HepG2 (cell line): Measurements from ENCODE around the gene MISP3. TPM values are rescaled to one million over a fixed set of nuclear protein-coding genes. Genes with fewer than 3 reads are reported as not detected.

Source experiments
- ATAC-seq: fragments of 200-7000 bp; cut with Tn5 transposase; 3 replicates; pipeline ENCODE4 v1.9.1; 2020; ENCODE audit warnings: mild to moderate bottlenecking, moderate library complexity
- BruUV-seq: library from RNA; stranded (reverse); fragments of 400-500 nt; replicated peaks from 2 replicates; lab custom pipeline; 2021; lab: Mats Ljungman, UMichigan
- CTCF ChIA-PET: fragments of 300-600 bp; formaldehyde crosslinking; extraction: SDS; loops from one replicate; lab custom pipeline; 2021; ENCODE audit warnings: low total read pairs, inconsistent platforms, low intra/inter-chr PET ratio; lab: Yijun Ruan, JAX
- POLR2A ChIA-PET: fragments of 350-600 bp; sonication (Branson Sonifier 250); formaldehyde crosslinking; loops from one replicate; lab custom pipeline; 2020; ENCODE audit warnings: antibody characterized with exemption, inconsistent platforms; lab: Yijun Ruan, JAX
- DNase-seq: peaks from one replicate; pipeline ENCODE4 v3.0.0-alpha.2; 2015; ENCODE audit warnings: low spot score
- FAIRE-seq: peaks from 3 replicates; lab custom pipeline; 2011; peaks lifted over from hg19 to GRCh38; lab: Jason Lieb, UNC
- H2AFZ ChIP-seq: one replicate; pipeline ENCODE4 v1.6.1; 2011; ENCODE audit warnings: low read length, inconsistent platforms
- H3K27ac ChIP-seq: fragments of 300-600 bp; 3 replicates; pipeline ENCODE4 v1.8.0; 2011; ENCODE audit warnings: mixed run types, mild to moderate bottlenecking, mixed read lengths, low read length, inconsistent platforms; ENCODE audit not compliant: insufficient read depth; ENCODE audit errors: extremely low read length
- H3K27me3 ChIP-seq, 2 experiments: fragments of 200-600 bp in 1 of 2; 2 replicates in 1 of 2; 3 replicates in 1 of 2; pipeline versions ENCODE4 v1.6.0 to v1.8.0; 2011; ENCODE audit warnings: low read length in 2 of 2, mild to moderate bottlenecking in 2 of 2, moderate library complexity in 2 of 2, inconsistent platforms in 1 of 2; ENCODE audit not compliant: insufficient read depth in 2 of 2, control insufficient read depth in 1 of 2
- H3K36me3 ChIP-seq, 2 experiments: fragments of 200-600 bp in 1 of 2; replicated peaks in 1 of 2; 2 replicates in 1 of 2; 3 replicates in 1 of 2; pipeline versions ENCODE4 v1.5.1 to v1.8.0; 2011; ENCODE audit warnings: low read length in 2 of 2, inconsistent platforms in 1 of 2; ENCODE audit not compliant: insufficient read depth in 2 of 2, control insufficient read depth in 1 of 2
- H3K4me1 ChIP-seq: 2 replicates; pipeline ENCODE4 v1.5.1; 2012; ENCODE audit warnings: low read length, inconsistent platforms; ENCODE audit not compliant: insufficient read depth
- H3K4me2 ChIP-seq: 2 replicates; pipeline ENCODE4 v1.6.0; 2011; ENCODE audit warnings: low read depth, low read length, inconsistent platforms
- H3K4me3 ChIP-seq, 3 experiments: fragments of 200-600 bp in 1 of 3; sonication (generic), shearing (Covaris generic) in 1 of 3; replicated peaks in 1 of 3; 2 replicates each; pipeline ENCODE4 v1.5.1; 2011 to 2016; ENCODE audit warnings: low read length in 3 of 3, inconsistent platforms in 2 of 3, low read depth in 2 of 3, mild to moderate bottlenecking in 2 of 3, control low read depth in 1 of 3, mixed read lengths in 1 of 3; ENCODE audit not compliant: insufficient read depth in 1 of 3
- H3K79me2 ChIP-seq: one replicate; pipeline ENCODE4 v1.6.1; 2011; ENCODE audit warnings: low read length, inconsistent platforms; ENCODE audit not compliant: insufficient read depth
- H3K9ac ChIP-seq: 2 replicates; pipeline ENCODE4 v1.6.0; 2011; ENCODE audit warnings: mild to moderate bottlenecking, low read depth, low read length, inconsistent platforms; ENCODE audit not compliant: insufficient read depth
- H3K9me3 ChIP-seq: 2 replicates; pipeline ENCODE4 v1.5.1; 2012; ENCODE audit warnings: mild to moderate bottlenecking, low read length
- H4K20me1 ChIP-seq: 2 replicates; pipeline ENCODE4 v1.6.0; 2011; ENCODE audit warnings: inconsistent platforms, mild to moderate bottlenecking, low read length, moderate library complexity; ENCODE audit not compliant: insufficient read depth
- ARNT ChIP-seq: fragments of 450-650 bp; IDR thresholded peaks from 2 replicates; pipeline ENCODE4 v1.6.1; 2017
- FOXJ3 ChIP-seq: sonication (generic); formaldehyde crosslinking; IDR thresholded peaks from 2 replicates; pipeline ENCODE4 v1.4.0; 2020; ENCODE audit warnings: missing genetic modification reagents, mild to moderate bottlenecking, borderline replicate concordance
- FOXM1 ChIP-seq: sonication (generic); formaldehyde crosslinking; IDR thresholded peaks from 2 replicates; pipeline ENCODE4 v1.5.0; 2020; ENCODE audit warnings: missing genetic modification reagents
- GTF3A ChIP-seq: sonication (generic); formaldehyde crosslinking; conservative IDR thresholded peaks from 2 replicates; pipeline ENCODE4 v1.4.0; 2020; ENCODE audit warnings: mild to moderate bottlenecking, missing genetic modification reagents
- ISX ChIP-seq: sonication (generic); formaldehyde crosslinking; conservative IDR thresholded peaks from 2 replicates; pipeline ENCODE4 v1.5.0; 2020; ENCODE audit warnings: missing genetic modification reagents
- MED1 ChIP-seq: sonication (generic); formaldehyde crosslinking; IDR thresholded peaks from 2 replicates; pipeline ENCODE4 v1.4.0; 2020; ENCODE audit warnings: missing genetic modification reagents
- NR2F6 ChIP-seq, 2 experiments: IDR thresholded peaks; 2 replicates each; pipeline ENCODE4 v1.6.1; 2016; ENCODE audit warnings: antibody characterized with exemption in 1 of 2, mild to moderate bottlenecking in 1 of 2
- RARG ChIP-seq: sonication (generic); formaldehyde crosslinking; IDR thresholded peaks from 2 replicates; pipeline ENCODE4 v1.4.0; 2020; ENCODE audit warnings: low read depth, mild to moderate bottlenecking, missing genetic modification reagents
- SP5 ChIP-seq: IDR thresholded peaks from 2 replicates; pipeline ENCODE4 v1.6.1; 2016; ENCODE audit warnings: low read depth, borderline replicate concordance
- SUZ12 ChIP-seq: fragments of 150-350 bp; IDR thresholded peaks from 2 replicates; pipeline ENCODE4 v1.6.1; 2014; ENCODE audit warnings: low read depth, low read length
- TBL1XR1 ChIP-seq: fragments of 150-350 bp; IDR thresholded peaks from 2 replicates; pipeline ENCODE4 v1.6.1; 2014; ENCODE audit warnings: borderline replicate concordance, low read length; ENCODE audit not compliant: partially characterized antibody
- ZGPAT ChIP-seq: IDR thresholded peaks from 2 replicates; pipeline ENCODE4 v1.6.1; 2016; ENCODE audit warnings: mild to moderate bottlenecking
- ZNF230 ChIP-seq: sonication (generic); formaldehyde crosslinking; IDR thresholded peaks from 2 replicates; pipeline ENCODE4 v1.4.0; 2020; ENCODE audit warnings: mild to moderate bottlenecking, missing genetic modification reagents
- ZNF441 ChIP-seq: sonication (generic); formaldehyde crosslinking; IDR thresholded peaks from 2 replicates; pipeline ENCODE4 v1.7.0; 2021; ENCODE audit warnings: missing genetic modification reagents, borderline replicate concordance
- ZNF572 ChIP-seq: sonication (generic); formaldehyde crosslinking; IDR thresholded peaks from 2 replicates; pipeline ENCODE4 v1.5.1; 2020; ENCODE audit warnings: mild to moderate bottlenecking, missing genetic modification reagents
- ZNF724P ChIP-seq: sonication (generic); formaldehyde crosslinking; IDR thresholded peaks from 2 replicates; pipeline ENCODE4 v1.8.0; 2022; ENCODE audit warnings: missing genetic modification reagents, borderline replicate concordance
- WGBS: methylation state at CpG from one replicate; pipeline ENCODE4 v1.1.6; 2017; ENCODE audit warnings: low lambda C conversion rate; 5-methylcytosine and 5-hydroxymethylcytosine counted together
- in situ Hi-C: cut with HindIII; loops from 2 replicates; pipeline ENCODE4 v1.10.0; 2017; ENCODE audit warnings: low pct_unique_long_range_greater_than_20kb; ENCODE audit not compliant: extremely low pct_ligation_motif_present
- intact Hi-C: fragments of 100-400 bp; cut with micrococcal nuclease; formaldehyde crosslinking; loops from one replicate; pipeline ENCODE4 v1.10.0; 2022; ENCODE audit not compliant: unreplicated experiment
- polyA plus RNA-seq, 8 experiments: library from polyadenylated mRNA; depleted of rRNA in 3 of 8; stranded (reverse) in 7 of 8; unstranded in 1 of 8; fragments of >200 nt; fragmentation: Illumina TruSeq in 4 of 8; extraction: Trizol in 4 of 8; gene quantifications; 2 replicates each; pipeline versions ENCODE4 v1.2.1 to v1.2.3, GENCODE V29; 2011 to 2016; ENCODE audit warnings: low read depth in 4 of 8, missing spikeins in 1 of 8, mixed read lengths in 1 of 8; ENCODE audit not compliant: insufficient read depth in 1 of 8
- total RNA-seq, 5 experiments: library from RNA; depleted of rRNA; stranded (reverse); fragments of >200 nt; fragmentation: Illumina TruSeq; extraction: Trizol; gene quantifications; 2 replicates each; pipeline ENCODE4 v1.2.3, GENCODE V29; 2016; ENCODE audit warnings: low read depth in 1 of 5
- TF ChIP-seq, protein P1 (sequence below): sonication (generic); formaldehyde crosslinking; IDR thresholded peaks from 2 replicates; pipeline ENCODE4 v1.5.0; 2020; ENCODE audit warnings: missing genetic modification reagents, mild to moderate bottlenecking, borderline replicate concordance
- TF ChIP-seq, protein P2 (sequence below): sonication (generic); formaldehyde crosslinking; IDR thresholded peaks from 2 replicates; pipeline ENCODE4 v1.4.0; 2020; ENCODE audit warnings: missing genetic modification reagents
- TF ChIP-seq, protein P3 (sequence below): sonication (generic); formaldehyde crosslinking; IDR thresholded peaks from 2 replicates; pipeline ENCODE4 v1.8.0; 2022; ENCODE audit warnings: missing genetic modification reagents, low read depth, mild to moderate bottlenecking, borderline replicate concordance

MISP3 gene
- total and polyA plus RNA-seq, 2 of the 13 experiments (the other 11 are each of a cell fraction or from before 2014, with no cell fraction given): 2.5 to 5.4 TPM

- no peaks in the 10 kb centered on the region for H3K9me3 ChIP-seq
- ATAC-seq (peak; percentile 1; the same call in 1 of the 3 replicates), FAIRE-seq (no peak), DNase-seq (no peak)
- H3K4me3 ChIP-seq: peak overlapping the region; percentile 76 to 94 (median 80)
- peak overlapping the region; percentile 63 for H3K27ac ChIP-seq
- CTCF ChIA-PET: interaction anchor here (0.8 to 4.7 kb wide), 7 partner anchors 13 to 193 kb away, joined by 3 to 79 read pairs (median 5); no protein-coding TSS in a partner anchor
- no TSS peak for BruUV-seq
- WGBS: 0% methylated on average over 14 of the region's 44 CpGs
- in situ Hi-C loops: loop anchor here (5.0 to 25.0 kb wide), 2 partner anchors 192 to 312 kb away; partner anchors contain the start of genes C19orf53 and MRI1
- H3K27me3 ChIP-seq: no peaks in the 10 kb centered on the region; a peak in 1 of 5 replicates
- H3K4me1 ChIP-seq: peaks cover 8% of the 10 kb centered on the region
- peaks cover 3% of the 10 kb centered on the region for H3K79me2 ChIP-seq
- intact Hi-C loops: loop anchor here (5.0 kb wide), 1 partner anchor 67 kb away; the partner anchor contains the start of gene RFX1
- peak overlapping the region; percentile 98 for H3K4me2 ChIP-seq
- peak overlapping the region; percentile 71 for H3K9ac ChIP-seq
- H2AFZ ChIP-seq: no peak overlapping the region
- no peaks in the 10 kb centered on the region for H4K20me1 ChIP-seq
- H3K36me3 ChIP-seq: no peaks in the 10 kb centered on the region
- POLR2A ChIA-PET: interaction anchor here (1.1 to 5.2 kb wide), 7 partner anchors 13 to 201 kb away, joined by 3 to 62 read pairs (median 5); partner anchors contain the start of genes ASF1B, IL27RA, PALM3 and RFX1
- TF ChIP-seq ZGPAT (CRISPR knock-in tag): no peak
- TF ChIP-seq, protein P1, sequence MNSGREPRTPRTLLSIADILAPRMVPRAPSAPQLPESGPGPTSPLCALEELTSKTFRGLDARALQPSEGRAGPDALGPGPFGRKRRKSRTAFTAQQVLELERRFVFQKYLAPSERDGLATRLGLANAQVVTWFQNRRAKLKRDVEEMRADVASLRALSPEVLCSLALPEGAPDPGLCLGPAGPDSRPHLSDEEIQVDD (CRISPR knock-in tag): no peak
- 0 out of 2 replicates have a peak, but pooled peaks have one; percentile 6 for TF ChIP-seq ZNF441 (CRISPR knock-in tag)
- TF ChIP-seq ISX (CRISPR knock-in tag): no peak
- no peak for TF ChIP-seq FOXJ3 (CRISPR knock-in tag)
- no peak for TF ChIP-seq NR2F6 (IDR thresholded peaks at IDR 0.05)
- no peak for TF ChIP-seq NR2F6 (CRISPR knock-in tag; IDR thresholded peaks at IDR 0.05)
- TF ChIP-seq TBL1XR1: no peak
- TF ChIP-seq RARG (CRISPR knock-in tag): no peak
- no peak for TF ChIP-seq ZNF230 (CRISPR knock-in tag)
- no peak for TF ChIP-seq SP5 (CRISPR knock-in tag)
- TF ChIP-seq MED1 (CRISPR knock-in tag): 0 out of 2 replicates have a peak, but pooled peaks have one; percentile 7
- TF ChIP-seq FOXM1 (CRISPR knock-in tag): no peak
- no peak for TF ChIP-seq GTF3A (CRISPR knock-in tag)
- TF ChIP-seq ZNF572 (CRISPR knock-in tag): 0 out of 2 replicates have a peak, but pooled peaks have one; percentile 12
- TF ChIP-seq, protein P2, sequence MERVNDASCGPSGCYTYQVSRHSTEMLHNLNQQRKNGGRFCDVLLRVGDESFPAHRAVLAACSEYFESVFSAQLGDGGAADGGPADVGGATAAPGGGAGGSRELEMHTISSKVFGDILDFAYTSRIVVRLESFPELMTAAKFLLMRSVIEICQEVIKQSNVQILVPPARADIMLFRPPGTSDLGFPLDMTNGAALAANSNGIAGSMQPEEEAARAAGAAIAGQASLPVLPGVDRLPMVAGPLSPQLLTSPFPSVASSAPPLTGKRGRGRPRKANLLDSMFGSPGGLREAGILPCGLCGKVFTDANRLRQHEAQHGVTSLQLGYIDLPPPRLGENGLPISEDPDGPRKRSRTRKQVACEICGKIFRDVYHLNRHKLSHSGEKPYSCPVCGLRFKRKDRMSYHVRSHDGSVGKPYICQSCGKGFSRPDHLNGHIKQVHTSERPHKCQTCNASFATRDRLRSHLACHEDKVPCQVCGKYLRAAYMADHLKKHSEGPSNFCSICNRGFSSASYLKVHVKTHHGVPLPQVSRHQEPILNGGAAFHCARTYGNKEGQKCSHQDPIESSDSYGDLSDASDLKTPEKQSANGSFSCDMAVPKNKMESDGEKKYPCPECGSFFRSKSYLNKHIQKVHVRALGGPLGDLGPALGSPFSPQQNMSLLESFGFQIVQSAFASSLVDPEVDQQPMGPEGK (CRISPR knock-in tag): peak; percentile 90
- TF ChIP-seq ZNF724P (CRISPR knock-in tag): no peak
- no peak for TF ChIP-seq SUZ12
- TF ChIP-seq, protein P3, sequence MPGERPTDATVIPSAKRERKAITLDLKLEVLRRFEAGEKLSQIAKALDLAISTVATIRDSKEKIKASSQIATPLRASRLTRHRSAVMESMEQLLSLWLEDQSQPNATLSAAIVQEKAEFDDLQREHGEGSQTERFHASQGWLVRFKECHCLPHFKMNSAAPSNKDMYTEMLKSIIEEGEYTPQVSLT: no peak
- no peak for TF ChIP-seq ARNT
These were observed 1.6 kb downstream of the MISP3 start for GRCh38 chr19:14073925-14074838.
